GM19468 (cell line): ENCODE results near the gene SMG5.
A peak's percentile ranks its signal among the peaks of the same experiment; 100 is the strongest.
"Not testable (repeated sequence)": the region's sequence is repeated elsewhere in the genome, so short reads cannot be mapped to it uniquely, and the experiment has no call there.

Experiments used
- ATAC-seq: cut with Tn5 transposase; IDR thresholded peaks from one replicate; pipeline ENCODE4 v1.9.1; 2021; ENCODE audit warnings: mild to moderate bottlenecking, moderate library complexity, moderate number of reproducible peaks; ENCODE audit not compliant: unreplicated experiment; ENCODE audit errors: extremely low read depth

Gene SMG5

DNA sequence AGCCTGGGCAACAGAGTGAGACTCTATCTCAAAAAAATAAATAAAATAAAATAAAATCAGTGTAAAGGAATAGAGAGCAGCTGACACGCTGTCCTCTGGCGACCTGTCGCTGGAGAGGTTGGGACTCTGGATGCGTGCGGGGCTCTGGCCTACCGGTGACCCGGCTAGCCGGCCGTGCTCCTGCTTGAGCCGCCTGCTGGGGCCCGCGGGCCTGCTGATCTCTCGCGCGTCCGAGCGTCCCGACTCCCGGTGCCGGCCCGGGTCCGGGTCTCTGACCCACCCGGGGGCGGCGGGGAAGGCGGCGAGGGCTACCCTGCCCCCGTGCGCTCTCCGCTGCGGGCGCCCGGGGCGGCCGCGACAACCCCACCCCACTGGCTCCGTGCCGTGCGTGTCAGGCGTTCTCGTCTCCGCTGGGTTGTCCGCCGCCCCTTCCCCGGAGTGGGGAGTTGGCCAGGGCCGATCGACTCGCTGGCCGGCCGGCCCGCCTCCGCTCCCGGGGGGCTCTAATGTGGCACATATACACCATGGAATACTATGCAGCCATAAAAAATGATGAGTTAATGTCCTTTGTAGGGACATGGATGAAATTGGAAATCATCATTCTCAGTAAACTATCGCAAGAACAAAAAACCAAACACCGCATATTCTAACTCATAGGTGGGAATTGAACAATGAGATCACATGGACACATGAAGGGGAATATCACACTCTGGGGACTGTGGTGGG is 66.1 kb downstream of the SMG5 start:
- ATAC-seq: not testable (repeated sequence)

DNA sequence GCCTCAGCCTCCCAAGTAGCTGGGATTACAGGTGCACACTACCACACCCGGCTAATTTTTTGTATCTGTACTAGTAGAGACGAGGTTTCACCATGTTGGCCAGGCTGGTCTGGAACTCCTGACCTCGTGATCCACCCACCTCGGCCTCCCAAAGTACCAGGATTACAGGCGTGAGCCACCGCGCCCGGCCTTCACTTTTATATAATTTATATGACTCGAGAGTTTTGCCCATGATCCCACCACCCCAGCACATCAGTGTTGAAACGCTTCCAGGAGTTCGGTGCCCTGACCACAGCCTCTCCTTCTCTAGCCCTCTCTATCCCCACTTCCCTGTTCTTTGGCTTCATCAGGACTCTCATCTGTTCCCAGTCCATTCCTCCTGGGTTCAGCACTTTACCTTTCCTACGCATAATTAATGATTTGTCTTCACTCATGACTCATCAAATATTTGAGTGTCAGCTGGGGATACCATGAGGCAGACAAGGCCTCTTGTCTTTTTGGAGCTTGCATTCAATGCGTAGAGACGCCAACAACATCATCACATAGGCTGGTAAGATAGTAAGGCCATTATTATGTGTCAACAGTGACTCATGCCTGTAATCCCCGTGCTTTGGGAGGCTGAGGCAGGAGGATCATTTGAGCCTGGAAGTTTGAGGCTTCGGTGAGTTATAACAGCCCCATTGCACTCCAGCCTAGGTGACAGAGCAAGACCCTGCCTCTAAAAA is 68.4 kb downstream of the SMG5 start:
- ATAC-seq: no peak

DNA sequence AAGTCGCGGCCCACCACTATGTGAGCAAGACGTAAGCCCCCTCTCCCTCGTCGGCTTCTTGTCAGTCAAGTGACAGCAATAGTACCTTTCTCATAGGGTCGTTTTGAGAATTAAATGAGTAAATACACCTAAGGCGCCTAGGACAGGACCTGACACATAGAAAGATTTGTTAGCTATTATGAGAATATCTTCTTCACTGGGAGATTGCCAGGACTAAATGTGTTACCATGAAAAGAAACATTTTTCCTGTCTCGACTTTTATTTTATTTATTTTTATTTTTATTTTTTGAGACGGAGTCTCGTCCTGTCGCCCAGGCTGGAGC is 69.0 kb downstream of the SMG5 start:
- ATAC-seq: no peak

DNA sequence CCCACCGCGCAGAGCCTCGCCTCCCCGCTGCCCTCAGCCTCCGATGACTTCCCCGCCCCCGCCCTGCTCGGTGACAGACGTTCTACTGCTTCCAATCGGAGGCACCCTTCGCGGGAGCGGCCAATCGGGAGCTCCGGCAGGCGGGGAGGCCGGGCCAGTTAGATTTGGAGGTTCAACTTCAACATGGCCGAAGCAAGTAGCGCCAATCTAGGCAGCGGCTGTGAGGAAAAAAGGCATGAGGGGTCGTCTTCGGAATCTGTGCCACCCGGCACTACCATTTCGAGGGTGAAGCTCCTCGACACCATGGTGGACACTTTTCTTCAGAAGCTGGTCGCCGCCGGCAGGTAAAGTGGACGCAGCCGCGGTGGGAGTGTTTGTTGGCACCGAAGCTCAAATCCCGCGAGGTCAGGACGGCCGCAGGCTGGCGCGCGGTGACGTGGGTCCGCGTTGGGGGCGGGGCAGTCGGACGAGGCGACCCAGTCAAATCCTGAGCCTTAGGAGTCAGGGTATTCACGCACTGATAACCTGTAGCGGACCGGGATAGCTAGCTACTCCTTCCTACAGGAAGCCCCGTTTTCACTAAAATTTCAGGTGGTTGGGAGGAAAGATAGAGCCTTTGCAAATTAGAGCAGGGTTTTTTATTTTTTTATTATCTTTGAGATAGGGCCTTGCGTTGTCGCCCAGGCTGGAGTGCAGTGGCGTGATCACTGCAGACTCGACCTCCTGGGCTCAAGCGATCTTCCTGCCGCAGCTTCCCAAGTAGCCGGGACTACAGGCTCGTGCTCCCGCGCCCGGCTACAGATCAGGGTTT is 69.6 kb downstream of the SMG5 start, which contains the start of gene PMF1:
Gene PMF1 (plus strand): TSS at position 175 of the 811 bp plus-strand sequence. CDS start 9 bp downstream, at position 184.
- peak; percentile 65 for ATAC-seq

DNA sequence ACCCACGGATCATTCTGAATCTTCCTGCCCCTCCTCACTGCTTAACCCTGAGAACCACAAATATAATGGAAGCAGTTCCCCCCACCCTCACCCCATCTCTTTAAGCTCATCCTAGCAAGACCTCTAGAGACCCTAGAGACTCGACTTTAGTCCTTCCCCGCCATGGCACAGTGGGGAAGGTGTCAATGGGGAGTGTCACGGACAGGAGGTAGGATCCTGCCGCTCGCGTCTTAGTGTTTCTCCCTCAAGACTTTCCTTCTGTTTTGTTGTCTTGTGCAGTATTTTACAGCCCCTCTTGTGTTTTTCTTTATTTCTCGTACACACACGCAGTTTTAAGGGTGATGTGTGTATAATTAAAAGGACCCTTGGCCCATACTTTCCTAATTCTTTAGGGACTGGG is 70.5 kb downstream of the SMG5 start:
- no peak for ATAC-seq

DNA sequence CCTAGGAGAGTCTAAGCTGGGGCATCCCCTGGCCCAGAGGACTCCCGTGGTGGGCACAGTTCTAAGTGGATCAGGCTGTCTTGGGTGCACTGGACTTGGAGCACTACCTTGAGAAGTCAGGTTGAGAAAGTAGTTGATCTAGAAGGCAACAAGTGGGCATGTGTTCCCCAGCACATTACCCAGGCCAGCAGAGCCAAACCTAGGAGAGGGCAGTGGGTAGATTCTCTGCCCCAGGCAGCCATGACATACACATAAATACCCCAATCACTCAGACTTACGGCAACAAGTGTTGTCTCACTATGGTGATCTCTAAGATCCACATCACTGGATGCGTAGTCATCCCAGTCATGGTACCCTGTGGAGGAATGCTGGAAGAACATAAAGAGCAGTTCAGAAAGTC is 71.4 kb downstream of the SMG5 start:
- ATAC-seq: no peak

DNA sequence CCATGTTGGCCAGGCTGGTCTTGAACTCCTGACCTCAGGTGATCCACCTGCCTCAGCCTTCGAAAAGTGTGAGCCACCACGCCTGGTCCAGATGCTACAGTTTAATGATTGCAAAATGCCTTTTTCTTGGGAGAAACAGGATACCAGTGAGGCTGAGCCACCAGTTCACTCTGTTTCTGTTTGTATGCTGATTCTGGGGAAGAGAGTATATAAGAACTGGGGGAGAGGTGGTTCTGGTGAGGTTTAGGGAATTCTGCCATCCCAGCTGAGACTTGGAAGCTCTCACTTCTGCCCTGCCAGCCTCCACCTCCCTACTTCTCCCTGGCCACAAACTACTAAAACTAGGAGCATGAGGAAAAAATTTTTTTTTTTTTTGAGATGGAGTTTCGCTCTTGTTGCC is 77.9 kb downstream of the SMG5 start:
- no peak for ATAC-seq

DNA sequence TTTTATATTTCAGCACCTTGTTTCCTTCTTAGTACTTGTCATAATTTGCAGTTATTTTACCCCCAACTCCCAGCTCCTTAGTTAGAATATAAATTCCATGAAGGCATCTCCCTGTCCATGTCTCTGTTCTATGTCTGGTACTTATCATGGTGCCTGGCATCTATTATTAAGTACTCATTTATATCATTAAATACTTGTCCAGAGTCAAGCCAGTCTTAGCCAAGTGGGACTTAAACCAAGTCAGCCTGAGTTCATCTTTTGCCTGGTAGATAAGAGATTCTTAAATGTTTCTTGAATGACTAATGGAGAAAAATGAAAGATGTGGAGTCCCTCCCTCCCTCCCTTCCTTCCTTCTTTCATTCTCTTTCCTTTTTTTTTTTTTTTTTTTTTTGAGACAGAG is 79.3 kb downstream of the SMG5 start:
- ATAC-seq: no peak

DNA sequence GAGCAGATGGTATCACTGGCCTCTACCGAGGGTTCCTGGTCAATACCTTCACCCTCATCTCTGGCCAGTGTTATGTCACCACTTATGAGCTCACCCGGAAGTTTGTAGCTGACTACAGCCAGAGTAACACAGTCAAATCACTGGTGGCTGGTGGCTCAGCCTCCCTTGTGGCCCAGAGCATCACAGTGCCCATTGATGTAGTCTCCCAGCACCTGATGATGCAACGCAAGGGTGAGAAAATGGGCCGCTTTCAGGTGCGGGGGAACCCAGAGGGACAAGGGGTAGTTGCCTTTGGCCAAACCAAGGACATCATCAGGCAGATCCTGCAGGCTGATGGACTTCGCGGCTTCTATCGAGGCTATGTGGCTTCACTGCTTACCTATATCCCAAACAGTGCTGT is 82.6 kb downstream of the SMG5 start:
- ATAC-seq: no peak
